Liver (tissue), 9 donors: ENCODE measurements around the gene ST6GAL1. TPM values are rescaled to one million over a fixed set of nuclear protein-coding genes. Genes with fewer than 3 reads are reported as not detected.

ENCODE experiments used
- DNase-seq: peaks from one replicate; pipeline ENCODE4 v3.0.0-alpha.2; 2017; ENCODE audit warnings: low spot score
- H3K27ac ChIP-seq, 2 donors: one replicate each; pipeline ENCODE4 v1.7.0; 2013; ENCODE audit warnings: inconsistent platforms in 2 of 2, low read length in 2 of 2, control low read depth in 1 of 2, low read depth in 1 of 2, mild to moderate bottlenecking in 1 of 2
- H3K27me3 ChIP-seq, 4 donors: one replicate each; pipeline versions ENCODE4 v1.6.1 to v1.7.0; 2013; ENCODE audit warnings: low read length in 3 of 4, inconsistent platforms in 1 of 4, mild to moderate bottlenecking in 1 of 4, moderate library complexity in 1 of 4; ENCODE audit not compliant: control insufficient read depth in 4 of 4, insufficient read depth in 4 of 4
- H3K36me3 ChIP-seq, 4 donors: one replicate each; pipeline versions ENCODE4 v1.6.1 to v1.7.0; 2013; ENCODE audit warnings: low read length in 3 of 4, mild to moderate bottlenecking in 3 of 4, low read depth in 1 of 4, moderate library complexity in 1 of 4; ENCODE audit not compliant: control insufficient read depth in 4 of 4, insufficient read depth in 3 of 4
- H3K4me1 ChIP-seq, 4 donors: one replicate each; pipeline versions ENCODE4 v1.6.1 to v1.7.0; 2013; ENCODE audit warnings: low read length in 3 of 4, mild to moderate bottlenecking in 3 of 4, moderate library complexity in 1 of 4; ENCODE audit not compliant: control insufficient read depth in 4 of 4, insufficient read depth in 4 of 4
- H3K4me3 ChIP-seq, 3 donors: one replicate each; pipeline versions ENCODE4 v1.6.1 to v1.7.0; 2013; ENCODE audit warnings: low read length in 3 of 3, control low read depth in 1 of 3, low read depth in 1 of 3, mild to moderate bottlenecking in 1 of 3
- H3K9ac ChIP-seq, 2 donors: one replicate each; pipeline ENCODE4 v1.7.0; 2013; ENCODE audit warnings: low read length in 2 of 2, mild to moderate bottlenecking in 2 of 2, moderate library complexity in 2 of 2, control low read depth in 1 of 2, low read depth in 1 of 2
- H3K9me3 ChIP-seq, 4 donors: one replicate each; pipeline versions ENCODE4 v1.6.1 to v1.7.0; 2013; ENCODE audit warnings: low read length in 3 of 4; ENCODE audit not compliant: control insufficient read depth in 4 of 4
- CTCF ChIP-seq: fragments of 150-350 bp; IDR thresholded peaks from 2 replicates; pipeline ENCODE4 v1.5.1; 2017; ENCODE audit warnings: improper control_type of control experiment, low read depth, low read length; ENCODE audit not compliant: missing input control
- EGR1 ChIP-seq, 2 donors: IDR thresholded peaks; 2 replicates each; pipeline ENCODE4 v1.6.1; 2016 to 2018; ENCODE audit warnings: antibody characterized with exemption in 2 of 2, low read depth in 2 of 2
- FOXA1 ChIP-seq: IDR thresholded peaks from 2 replicates; pipeline ENCODE4 v1.6.1; 2016; ENCODE audit warnings: antibody characterized with exemption
- FOXA2 ChIP-seq: IDR thresholded peaks from 2 replicates; pipeline ENCODE4 v1.6.1; 2016; ENCODE audit warnings: antibody characterized with exemption
- GABPA ChIP-seq, 2 donors: IDR thresholded peaks in 1 of 2; conservative IDR thresholded peaks in 1 of 2; 2 replicates each; pipeline ENCODE4 v1.6.1; 2016; ENCODE audit warnings: antibody characterized with exemption in 2 of 2, mild to moderate bottlenecking in 1 of 2, moderate library complexity in 1 of 2
- HNF4A ChIP-seq, 2 donors: conservative IDR thresholded peaks; 2 replicates each; pipeline ENCODE4 v1.6.1; 2016; ENCODE audit warnings: antibody characterized with exemption in 2 of 2, mild to moderate bottlenecking in 2 of 2
- HNF4G ChIP-seq: IDR thresholded peaks from 2 replicates; pipeline ENCODE4 v1.6.1; 2016; ENCODE audit warnings: antibody characterized with exemption
- JUND ChIP-seq, 2 donors: IDR thresholded peaks; 2 replicates each; pipeline ENCODE4 v1.6.1; 2016; ENCODE audit warnings: antibody characterized with exemption in 2 of 2
- NR2F2 ChIP-seq: IDR thresholded peaks from 2 replicates; pipeline ENCODE4 v1.6.1; 2016; ENCODE audit warnings: antibody characterized with exemption
- RAD21 ChIP-seq, 2 donors: IDR thresholded peaks; 2 replicates each; pipeline ENCODE4 v1.6.1; 2016; ENCODE audit warnings: antibody characterized with exemption in 2 of 2, mild to moderate bottlenecking in 2 of 2
- RXRA ChIP-seq, 2 donors: IDR thresholded peaks; 2 replicates each; pipeline ENCODE4 v1.6.1; 2017 to 2018; ENCODE audit warnings: antibody characterized with exemption in 2 of 2, mild to moderate bottlenecking in 1 of 2
- SP1 ChIP-seq: IDR thresholded peaks from 2 replicates; pipeline ENCODE4 v1.6.1; 2018; ENCODE audit warnings: antibody characterized with exemption, mild to moderate bottlenecking
- TAF1 ChIP-seq: conservative IDR thresholded peaks from 2 replicates; pipeline ENCODE4 v1.6.1; 2016; ENCODE audit warnings: antibody characterized with exemption, mild to moderate bottlenecking
- YY1 ChIP-seq: IDR thresholded peaks from 2 replicates; pipeline ENCODE4 v1.6.1; 2016; ENCODE audit warnings: antibody characterized with exemption, mild to moderate bottlenecking
- ZBTB33 ChIP-seq: IDR thresholded peaks from 2 replicates; pipeline ENCODE4 v1.6.1; 2016; ENCODE audit warnings: antibody characterized with exemption
- WGBS: extraction: QIAGEN DNeasy Blood & Tissue Kit; methylation state at CpG from one replicate; pipeline ENCODE4 v1.1.7; 2013; 5-methylcytosine and 5-hydroxymethylcytosine counted together
- polyA plus RNA-seq, 2 donors: library from polyadenylated mRNA; stranded (reverse) in 1 of 2; unstranded in 1 of 2; fragments of 200-250 nt in 1 of 2; fragments of >200 nt in 1 of 2; fragmentation: Nextera tagmentation in 1 of 2; extraction: Ambion mirVana in 1 of 2; gene quantifications; one replicate each; pipeline versions ENCODE4 v1.2.1 to v1.2.3, GENCODE V29; 2013 to 2015
- total RNA-seq, 2 donors: library from RNA; depleted of rRNA; stranded (reverse); fragments of >200 nt; gene quantifications; one replicate each; pipeline ENCODE4 v1.2.3, GENCODE V29; 2014
- TF ChIP-seq, protein P1 (sequence below): IDR thresholded peaks from 2 replicates; pipeline ENCODE4 v1.6.1; 2016; ENCODE audit warnings: antibody characterized with exemption, mild to moderate bottlenecking
- TF ChIP-seq, protein P2 (sequence below): IDR thresholded peaks from 2 replicates; pipeline ENCODE4 v1.6.1; 2016; ENCODE audit warnings: antibody characterized with exemption
- TF ChIP-seq, protein P3 (sequence below): IDR thresholded peaks from 2 replicates; pipeline ENCODE4 v1.6.1; 2016; ENCODE audit warnings: antibody characterized with exemption
- donor health status: healthy.
- donor health status: healthy.
- donor health status: healthy.
- donor health status: healthy.
- donor health status: healthy.

ST6GAL1 gene
- total and polyA plus RNA-seq, 4 donors: 102 to 425 (median 328) TPM

GRCh38 chr3:187042346-187042745 lies 112.0 kb downstream of the ST6GAL1 start:
- Histone ChIP-seq H3K27ac (peak overlapping the region; percentile 91 to 95), H3K4me3 (peak overlapping the region; percentile 38 to 89 (median 71)), H3K4me1 (peaks cover 7 to 59% (median 40%) of the 10 kb centered on the region in 4 donors), H3K27me3 (no peaks in the 10 kb centered on the region), H3K9me3 (no peaks in the 10 kb centered on the region), H3K36me3 (peaks cover 5 to 22% (median 14%) of the 10 kb centered on the region in 4 donors), H3K9ac (peak overlapping the region; percentile 2 to 72)
- no peak for DNase-seq
- 38% methylated on average over 5 of the region's 5 CpGs for WGBS
- TF ChIP-seq, protein P1, sequence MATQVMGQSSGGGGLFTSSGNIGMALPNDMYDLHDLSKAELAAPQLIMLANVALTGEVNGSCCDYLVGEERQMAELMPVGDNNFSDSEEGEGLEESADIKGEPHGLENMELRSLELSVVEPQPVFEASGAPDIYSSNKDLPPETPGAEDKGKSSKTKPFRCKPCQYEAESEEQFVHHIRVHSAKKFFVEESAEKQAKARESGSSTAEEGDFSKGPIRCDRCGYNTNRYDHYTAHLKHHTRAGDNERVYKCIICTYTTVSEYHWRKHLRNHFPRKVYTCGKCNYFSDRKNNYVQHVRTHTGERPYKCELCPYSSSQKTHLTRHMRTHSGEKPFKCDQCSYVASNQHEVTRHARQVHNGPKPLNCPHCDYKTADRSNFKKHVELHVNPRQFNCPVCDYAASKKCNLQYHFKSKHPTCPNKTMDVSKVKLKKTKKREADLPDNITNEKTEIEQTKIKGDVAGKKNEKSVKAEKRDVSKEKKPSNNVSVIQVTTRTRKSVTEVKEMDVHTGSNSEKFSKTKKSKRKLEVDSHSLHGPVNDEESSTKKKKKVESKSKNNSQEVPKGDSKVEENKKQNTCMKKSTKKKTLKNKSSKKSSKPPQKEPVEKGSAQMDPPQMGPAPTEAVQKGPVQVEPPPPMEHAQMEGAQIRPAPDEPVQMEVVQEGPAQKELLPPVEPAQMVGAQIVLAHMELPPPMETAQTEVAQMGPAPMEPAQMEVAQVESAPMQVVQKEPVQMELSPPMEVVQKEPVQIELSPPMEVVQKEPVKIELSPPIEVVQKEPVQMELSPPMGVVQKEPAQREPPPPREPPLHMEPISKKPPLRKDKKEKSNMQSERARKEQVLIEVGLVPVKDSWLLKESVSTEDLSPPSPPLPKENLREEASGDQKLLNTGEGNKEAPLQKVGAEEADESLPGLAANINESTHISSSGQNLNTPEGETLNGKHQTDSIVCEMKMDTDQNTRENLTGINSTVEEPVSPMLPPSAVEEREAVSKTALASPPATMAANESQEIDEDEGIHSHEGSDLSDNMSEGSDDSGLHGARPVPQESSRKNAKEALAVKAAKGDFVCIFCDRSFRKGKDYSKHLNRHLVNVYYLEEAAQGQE: peak; percentile 46
- TF ChIP-seq RXRA (IDR thresholded peaks at IDR 0.05) (peak; percentile 8 to 54), SP1 (peak; percentile 21), YY1 (no peak), RAD21 (IDR thresholded peaks at IDR 0.05) (peak in 1 of 2 donors; percentile 4), HNF4A (conservative IDR thresholded peaks at IDR 0.05) (peak; percentile 20 to 23)

DNA sequence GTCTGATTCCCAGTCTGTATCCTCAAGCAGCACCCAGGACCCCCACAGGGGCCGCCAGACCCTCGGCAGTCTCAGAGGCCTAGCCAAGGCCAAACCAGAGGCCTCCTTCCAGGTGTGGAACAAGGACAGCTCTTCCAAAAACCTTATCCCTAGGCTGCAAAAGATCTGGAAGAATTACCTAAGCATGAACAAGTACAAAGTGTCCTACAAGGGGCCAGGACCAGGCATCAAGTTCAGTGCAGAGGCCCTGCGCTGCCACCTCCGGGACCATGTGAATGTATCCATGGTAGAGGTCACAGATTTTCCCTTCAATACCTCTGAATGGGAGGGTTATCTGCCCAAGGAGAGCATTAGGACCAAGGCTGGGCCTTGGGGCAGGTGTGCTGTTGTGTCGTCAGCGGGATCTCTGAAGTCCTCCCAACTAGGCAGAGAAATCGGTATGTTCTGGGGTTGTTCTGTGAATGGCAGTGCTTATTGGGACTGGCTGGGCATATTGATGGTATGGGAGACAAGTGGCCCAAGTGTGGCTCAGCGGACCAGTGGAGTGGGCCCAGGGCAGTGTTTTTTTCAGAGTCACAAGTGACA lies 112.6 kb downstream of the ST6GAL1 start:
- no peaks in the 10 kb centered on the region for H3K9me3 ChIP-seq
- H3K27ac ChIP-seq: peak overlapping the region; percentile 91 to 95
- peaks cover 7 to 59% (median 42%) of the 10 kb centered on the region in 4 donors for H3K4me1 ChIP-seq
- no peaks in the 10 kb centered on the region for H3K27me3 ChIP-seq
- peaks cover 5 to 22% (median 14%) of the 10 kb centered on the region in 4 donors for H3K36me3 ChIP-seq
- DNase-seq: no peak
- H3K9ac ChIP-seq: peak overlapping the region; percentile 2 to 72
- TF ChIP-seq EGR1 (IDR thresholded peaks at IDR 0.05; ENCODE audit: low read depth in 2 of 2): no peak
- TF ChIP-seq FOXA1: no peak
- no peak for TF ChIP-seq FOXA2
- TF ChIP-seq TAF1: no peak
- TF ChIP-seq SP1: no peak
- no peak for TF ChIP-seq GABPA (IDR thresholded peaks at IDR 0.05 in 1 of 2, conservative IDR thresholded peaks at IDR 0.05 in 1 of 2)
- TF ChIP-seq, protein P1: no peak
- no peak for TF ChIP-seq ZBTB33
- TF ChIP-seq, protein P2, sequence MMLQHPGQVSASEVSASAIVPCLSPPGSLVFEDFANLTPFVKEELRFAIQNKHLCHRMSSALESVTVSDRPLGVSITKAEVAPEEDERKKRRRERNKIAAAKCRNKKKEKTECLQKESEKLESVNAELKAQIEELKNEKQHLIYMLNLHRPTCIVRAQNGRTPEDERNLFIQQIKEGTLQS: no peak
- no peak for TF ChIP-seq RAD21 (IDR thresholded peaks at IDR 0.05)
- no peak for TF ChIP-seq YY1
- no peak for TF ChIP-seq NR2F2
- no peak for TF ChIP-seq HNF4A (conservative IDR thresholded peaks at IDR 0.05)
- TF ChIP-seq RXRA (IDR thresholded peaks at IDR 0.05): no peak
- TF ChIP-seq CTCF: no peak
- TF ChIP-seq HNF4G: no peak
- TF ChIP-seq, protein P3, sequence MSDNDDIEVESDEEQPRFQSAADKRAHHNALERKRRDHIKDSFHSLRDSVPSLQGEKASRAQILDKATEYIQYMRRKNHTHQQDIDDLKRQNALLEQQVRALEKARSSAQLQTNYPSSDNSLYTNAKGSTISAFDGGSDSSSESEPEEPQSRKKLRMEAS: no peak
- no peak for TF ChIP-seq JUND (IDR thresholded peaks at IDR 0.05)
- WGBS: 81% methylated on average over 8 of the region's 8 CpGs
- peak overlapping the region; percentile 38 to 89 (median 71) for H3K4me3 ChIP-seq
